NK-92 (cell line): ENCODE results near the gene PPARG.

Experiments used
- DNase-seq: peaks from one replicate; lab custom pipeline; 2025; ENCODE audit not compliant: unreplicated experiment; lab: John Stamatoyannopoulos, UW

Gene PPARG

DNA sequence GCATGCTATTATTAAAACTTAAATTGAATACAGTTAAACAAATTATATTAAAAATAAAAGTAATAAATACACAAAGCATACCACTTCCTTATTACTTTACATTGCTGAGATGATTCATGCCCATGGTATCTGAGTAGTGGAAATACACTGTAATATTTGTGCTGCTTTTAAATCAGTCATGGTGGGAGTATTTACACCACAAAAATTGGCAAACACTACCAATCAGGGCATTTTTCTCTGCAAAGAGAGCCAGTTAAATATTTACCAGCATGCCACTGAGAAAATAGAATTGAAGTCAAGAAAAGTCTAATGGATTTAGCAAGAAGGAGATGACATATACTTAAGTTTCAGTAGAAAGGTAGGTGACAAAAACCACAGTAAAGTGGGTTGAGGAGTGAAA lies 19.6 kb downstream of the PPARG start:
- no peak for DNase-seq

DNA sequence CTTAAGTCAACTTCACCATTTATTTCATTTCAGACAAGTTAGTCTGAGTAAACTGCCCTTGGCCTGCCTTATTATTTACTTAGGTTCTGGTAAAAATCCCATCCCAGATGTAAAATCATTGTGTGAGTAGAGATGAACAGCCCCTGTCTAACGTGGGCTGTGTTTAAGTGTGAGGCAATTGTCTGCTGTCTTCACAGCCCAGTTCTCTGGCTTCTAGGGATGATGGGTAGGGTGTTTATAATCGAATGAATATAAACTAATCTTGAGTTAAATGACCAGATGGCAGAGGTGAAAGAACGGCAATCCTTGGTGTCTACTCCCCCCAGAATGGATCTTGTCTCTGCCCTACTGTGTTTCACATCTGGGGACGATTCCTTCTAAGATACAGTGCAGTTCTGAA lies 20.8 kb downstream of the PPARG start:
- no peak for DNase-seq

DNA sequence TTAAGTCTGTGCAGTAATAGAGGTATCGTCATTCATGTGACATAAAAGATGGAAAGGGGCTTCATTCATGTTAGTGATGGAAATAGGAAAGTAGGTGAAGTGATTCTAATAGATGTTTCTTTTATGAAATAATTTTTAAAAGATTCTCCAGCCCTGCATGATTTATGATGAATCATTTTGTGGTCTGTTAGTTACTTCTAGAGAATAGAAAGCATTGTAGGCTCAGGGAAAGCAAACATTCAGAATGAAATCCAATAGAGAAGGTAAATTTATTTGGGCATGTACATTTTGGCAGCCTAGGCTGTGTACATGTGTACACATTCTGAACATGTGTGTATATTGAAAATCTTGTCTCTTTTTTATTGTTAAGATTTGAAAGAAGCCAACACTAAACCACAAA lies 23.1 kb downstream of the PPARG start:
- DNase-seq, result no peak

DNA sequence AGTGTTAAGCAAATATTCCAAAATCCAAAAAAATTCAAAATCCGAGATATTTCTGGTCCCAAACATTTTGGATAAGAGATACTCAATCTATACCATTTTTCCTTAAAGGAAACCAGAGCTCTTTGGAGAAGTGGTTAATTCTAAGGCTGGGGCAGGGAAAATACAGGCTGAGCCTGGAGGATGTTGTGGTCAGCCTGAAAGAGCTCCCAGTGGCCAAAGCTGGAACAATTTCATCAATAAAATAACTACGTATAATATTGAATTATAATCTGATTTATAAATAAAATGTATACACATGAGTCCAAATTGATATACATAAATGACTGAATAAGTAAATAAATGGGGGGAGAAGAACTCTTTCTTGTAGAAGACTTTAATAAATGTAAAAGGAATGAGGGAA lies 24.6 kb downstream of the PPARG start:
- DNase-seq, result no peak

DNA sequence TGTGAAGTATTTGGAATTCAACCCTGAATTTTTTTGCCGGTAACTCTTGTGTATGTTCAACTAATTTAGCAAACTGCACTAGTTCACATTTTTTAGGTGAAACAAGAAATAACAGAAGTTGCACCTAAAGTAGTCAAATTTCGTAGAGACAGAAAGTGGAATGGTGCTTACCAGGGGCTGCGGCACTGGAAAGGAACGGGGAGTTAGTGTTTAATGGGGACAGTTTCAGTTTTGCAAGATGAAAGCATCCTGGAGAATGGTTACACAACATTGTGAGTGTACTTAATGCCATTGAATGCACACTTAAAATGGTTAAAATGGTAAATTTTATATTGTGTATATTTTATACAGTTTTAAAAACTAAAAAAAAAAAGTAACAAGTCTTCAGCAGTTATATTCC lies 27.4 kb downstream of the PPARG start:
- no peak for DNase-seq

- DNase-seq, result no peak
These were observed 28.0 kb downstream of the PPARG start for GRCh38 chr3:12316729-12317351.

DNA sequence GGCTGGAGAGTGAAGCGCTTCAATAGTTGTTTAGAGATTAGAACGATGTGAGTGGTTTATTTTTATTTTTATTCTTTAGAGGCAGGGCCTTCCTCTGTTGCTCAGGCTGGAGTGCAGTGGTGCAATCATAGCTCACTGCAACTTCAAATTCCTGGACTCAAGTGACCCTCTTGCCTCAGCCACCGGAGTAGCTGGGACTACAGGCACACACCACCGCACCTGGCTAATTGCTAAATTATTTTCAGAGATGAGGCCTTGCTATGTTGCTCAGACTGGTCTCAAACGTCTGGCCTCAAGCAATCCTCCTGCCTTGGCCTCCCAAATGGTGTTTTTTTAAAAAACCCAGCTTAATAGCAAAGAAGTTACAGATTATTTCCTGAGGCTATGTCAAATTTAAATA lies 29.0 kb downstream of the PPARG start:
- no peak for DNase-seq

- DNase-seq, result no peak
These were observed 30.1 kb downstream of the PPARG start for GRCh38 chr3:12318758-12319621.

DNA sequence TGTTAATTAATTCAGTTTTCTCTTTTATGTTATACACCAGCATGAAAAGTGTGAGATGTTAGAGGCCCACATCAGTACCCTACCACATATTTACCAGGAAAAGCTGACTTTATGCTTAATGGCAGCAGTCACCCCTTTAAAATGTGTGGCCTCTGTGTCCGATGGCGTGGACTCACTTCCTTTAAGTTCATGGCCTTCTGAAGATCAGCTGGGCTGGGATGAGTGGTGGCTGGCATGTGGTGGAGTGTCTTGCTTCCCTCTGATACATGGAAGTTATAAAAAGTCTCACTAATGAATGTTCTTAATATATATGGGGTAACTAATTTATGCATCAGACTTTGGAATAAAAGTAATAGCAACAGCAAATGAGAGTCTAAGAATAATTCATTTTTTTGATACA lies 32.1 kb downstream of the PPARG start:
- DNase-seq, result no peak

DNA sequence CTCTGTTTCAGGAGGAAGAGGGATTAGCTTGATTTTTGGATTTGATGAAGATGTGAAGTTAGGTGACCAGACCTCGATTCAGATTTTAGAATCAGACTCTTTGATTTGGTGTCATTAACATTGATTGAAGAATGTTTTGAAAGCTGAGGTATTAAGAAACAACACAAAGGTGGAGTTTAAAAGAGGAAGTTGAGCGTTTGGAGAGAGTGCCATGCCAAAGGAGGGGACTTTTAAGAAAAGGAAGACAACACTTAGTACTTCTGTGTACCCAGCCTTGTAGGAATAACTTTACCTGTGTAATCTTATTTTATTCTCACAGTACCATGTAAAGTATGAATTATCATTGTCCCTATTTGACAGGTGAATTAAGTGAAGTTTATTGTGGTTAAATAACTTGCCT lies 34.4 kb downstream of the PPARG start:
- DNase-seq, result no peak

- DNase-seq, result no peak
These were observed 37.0 kb downstream of the PPARG start for GRCh38 chr3:12325586-12326515.

- DNase-seq, result no peak
These were observed 38.2 kb downstream of the PPARG start for GRCh38 chr3:12327021-12327420.

DNA sequence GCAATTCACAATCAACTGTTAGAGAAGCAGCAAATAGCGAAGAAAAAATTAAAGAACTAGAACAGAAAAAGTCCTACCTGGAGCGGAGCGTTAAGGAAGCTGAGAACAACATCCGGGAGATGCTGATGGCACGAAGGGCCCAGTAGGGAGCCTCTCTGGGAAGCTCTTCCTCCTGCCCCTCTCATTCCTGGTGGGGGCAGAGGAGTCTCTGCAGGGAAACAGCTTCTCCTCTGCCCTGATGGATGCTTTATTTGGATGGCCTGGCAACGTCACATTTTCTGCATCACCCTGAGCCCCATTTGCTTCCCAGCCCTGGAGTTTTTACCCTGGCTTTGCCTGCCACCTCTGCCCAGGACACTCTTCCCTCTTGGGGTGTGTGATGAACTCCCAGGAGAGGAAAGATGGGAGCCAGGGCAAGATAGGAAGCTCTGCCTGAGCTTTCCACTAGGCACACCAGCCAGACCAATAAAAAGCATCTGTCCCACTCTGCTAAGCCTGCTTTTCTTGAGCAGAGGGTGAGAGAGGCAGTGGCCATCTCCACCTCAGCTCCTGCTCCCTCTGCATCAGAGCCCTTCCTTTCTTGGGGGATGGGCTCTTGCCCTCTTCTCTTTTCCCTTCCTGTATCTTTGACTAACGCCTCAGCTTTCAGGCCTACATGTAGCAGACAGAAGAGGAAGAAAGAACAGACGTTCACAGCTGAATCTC lies 39.4 kb downstream of the PPARG start:
- DNase-seq, result no peak

DNA sequence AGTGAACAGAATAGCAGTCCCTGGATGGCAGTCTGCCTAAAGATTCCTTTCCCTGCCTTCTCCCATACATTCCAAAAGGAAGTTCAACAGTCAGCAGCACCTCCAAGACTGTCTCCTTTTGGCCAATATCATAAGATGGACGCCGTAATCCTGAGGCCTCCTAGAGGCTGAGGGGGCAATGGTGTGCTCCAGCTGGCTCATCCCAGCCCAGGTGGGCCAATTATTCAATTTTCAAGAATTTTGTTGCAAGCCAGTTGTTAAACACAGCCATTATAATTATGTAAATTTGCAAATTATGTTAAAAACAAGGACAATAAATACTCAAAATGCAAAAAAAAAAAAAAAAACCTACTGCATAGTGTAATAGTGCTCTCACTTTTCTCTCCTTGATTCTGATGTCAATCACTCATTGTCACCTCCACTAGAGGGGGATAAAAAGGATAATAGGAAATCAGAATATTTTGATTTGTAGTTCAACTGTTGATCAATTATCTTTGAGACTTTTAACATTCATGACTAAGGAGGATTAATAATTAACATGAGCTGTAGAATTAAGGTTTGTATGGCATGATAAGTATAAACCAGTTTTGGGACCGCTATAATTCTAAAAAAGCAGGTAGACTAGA lies 40.1 kb downstream of the PPARG start:
- no peak for DNase-seq

GRCh38 chr3:12334786-12335185 lies 45.9 kb downstream of the PPARG start:
- DNase-seq, result no peak

DNA sequence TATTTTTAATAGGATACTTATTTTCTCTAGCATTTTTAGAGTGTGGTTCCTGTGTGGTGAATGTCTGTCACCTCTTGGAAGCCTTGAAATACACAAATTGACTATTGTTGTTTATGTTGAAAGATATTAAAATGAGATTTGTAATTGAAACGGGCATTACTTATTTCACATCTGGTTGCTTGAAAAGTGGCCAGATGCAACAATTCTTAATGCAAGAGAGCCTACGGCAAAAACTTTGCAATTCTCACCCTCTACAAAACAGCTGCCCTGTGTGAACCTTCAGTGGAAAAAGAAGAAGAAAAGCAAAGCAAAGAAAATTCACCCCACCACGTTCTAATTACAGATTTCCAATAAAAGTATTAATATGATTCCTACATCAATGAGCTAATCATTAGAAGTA lies 46.6 kb downstream of the PPARG start:
- DNase-seq, result no peak

DNA sequence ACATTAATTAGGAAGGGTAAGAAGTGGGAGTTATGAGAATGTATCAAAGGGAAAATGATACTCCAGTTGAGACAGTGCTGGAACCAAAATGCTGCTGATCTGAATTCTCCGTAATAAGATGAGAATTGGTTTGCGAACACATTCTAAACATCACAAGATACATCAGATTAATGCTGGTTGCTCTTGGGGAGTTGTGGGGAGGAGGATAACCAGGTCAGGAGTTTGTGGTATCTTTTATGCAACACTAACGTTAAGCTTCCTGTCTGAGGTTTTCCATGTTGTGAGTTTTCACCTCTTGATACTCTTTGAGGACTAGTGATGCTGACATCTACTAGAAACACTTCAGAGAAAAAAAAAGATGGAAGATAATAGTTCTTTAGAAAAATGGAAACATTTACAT lies 47.2 kb downstream of the PPARG start:
- no peak for DNase-seq

DNA sequence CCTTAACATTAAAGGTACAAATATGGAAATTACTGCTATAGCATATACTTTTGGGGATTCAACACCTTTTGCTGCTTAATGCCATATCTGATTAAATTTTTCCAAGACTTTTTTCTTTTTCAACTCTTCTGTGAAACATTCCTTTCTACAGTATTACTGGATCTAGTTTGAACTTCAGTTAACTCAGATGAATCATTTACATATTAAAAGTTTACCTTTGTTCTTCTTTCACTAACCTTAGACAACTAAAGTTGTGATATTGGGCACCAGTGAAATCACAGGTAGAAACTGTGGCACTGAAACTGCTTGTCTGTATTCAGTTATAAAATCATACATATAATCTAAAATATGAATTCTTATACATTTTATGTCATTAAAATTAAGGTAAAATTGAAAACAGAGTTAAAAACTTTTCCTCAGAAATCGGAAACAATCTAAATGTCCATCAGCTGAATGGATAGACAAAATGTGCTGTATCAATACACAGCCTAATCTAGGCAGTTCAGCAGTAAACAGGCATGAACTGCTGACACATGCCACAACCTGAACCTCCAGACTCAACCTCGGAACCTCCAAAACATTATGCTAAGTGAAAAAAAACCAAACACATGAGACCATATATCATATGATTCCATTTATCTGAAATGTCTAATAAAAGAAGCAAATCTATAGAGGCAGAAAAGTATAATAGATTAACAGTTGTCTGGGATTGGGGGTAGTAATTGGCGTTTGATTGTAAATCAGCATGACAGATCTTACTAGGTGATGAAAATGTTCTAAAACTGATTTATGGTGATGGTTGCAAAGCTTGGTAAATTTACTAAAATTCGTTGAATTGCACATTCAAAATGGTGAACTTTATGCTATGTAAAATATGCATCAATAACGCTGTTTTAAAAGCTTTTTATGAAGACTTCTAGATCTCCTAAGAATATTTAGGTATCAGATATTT lies 50.0 kb downstream of the PPARG start:
- DNase-seq, result no peak

- no peak for DNase-seq
These were observed 51.0 kb downstream of the PPARG start for GRCh38 chr3:12339701-12340480.
